KOPT-K1 (cell line): Measurements from ENCODE around the gene ZC3H6.

ENCODE experiments used
- H3K27ac ChIP-seq: fragments of 200-600 bp; sonication (generic); 2 replicates; pipeline ENCODE4 v1.5.1; 2016; ENCODE audit warnings: antibody characterized with exemption, mild to moderate bottlenecking, low read depth, low read length; ENCODE audit not compliant: poor library complexity, severe bottlenecking
- H3K36me3 ChIP-seq: fragments of 200-600 bp; sonication (generic); 2 replicates; pipeline ENCODE4 v1.5.1; 2017; ENCODE audit warnings: antibody characterized with exemption, mild to moderate bottlenecking, low read length, moderate library complexity; ENCODE audit not compliant: insufficient read depth
- H3K9me3 ChIP-seq: fragments of 200-600 bp; sonication (generic); 2 replicates; pipeline ENCODE4 v1.5.1; 2017; ENCODE audit warnings: antibody characterized with exemption, low read length, mild to moderate bottlenecking; ENCODE audit not compliant: insufficient read depth, poor library complexity, severe bottlenecking

ZC3H6 gene

DNA sequence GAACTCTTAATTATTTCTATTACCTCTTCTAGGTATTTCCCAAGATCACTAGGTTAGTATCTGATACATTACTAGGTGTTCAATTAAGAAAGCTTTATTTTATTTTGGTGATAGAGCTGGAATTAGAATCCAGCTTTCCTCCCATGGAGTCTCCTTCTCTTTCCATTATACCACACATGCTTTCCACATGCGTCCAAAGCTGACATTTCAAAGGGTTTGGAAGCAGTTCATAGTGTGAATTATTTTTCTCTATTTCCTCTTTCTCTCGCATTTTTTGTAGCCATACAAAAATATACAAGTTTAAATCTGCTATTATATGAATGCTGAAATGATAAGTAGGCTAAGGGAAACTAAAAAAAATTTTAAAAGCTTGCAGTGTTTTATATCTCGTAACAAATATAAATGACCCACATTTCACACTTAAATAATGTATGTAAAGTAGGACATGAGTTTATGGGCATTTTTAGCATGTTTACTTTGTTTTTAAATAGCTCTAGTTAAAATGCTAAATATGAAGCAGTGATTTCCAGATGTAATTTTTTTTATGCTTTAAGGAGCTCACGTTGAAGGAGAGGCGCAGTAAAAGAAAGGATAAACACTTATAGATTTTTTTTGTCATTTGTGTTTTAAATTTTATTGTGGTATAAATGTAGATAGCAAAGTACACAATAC is 20.1 kb downstream of the ZC3H6 start:
- no peaks in the 10 kb centered on the region for H3K36me3 ChIP-seq
- H3K9me3 ChIP-seq = no peaks in the 10 kb centered on the region
- H3K27ac ChIP-seq = no peak overlapping the region

DNA sequence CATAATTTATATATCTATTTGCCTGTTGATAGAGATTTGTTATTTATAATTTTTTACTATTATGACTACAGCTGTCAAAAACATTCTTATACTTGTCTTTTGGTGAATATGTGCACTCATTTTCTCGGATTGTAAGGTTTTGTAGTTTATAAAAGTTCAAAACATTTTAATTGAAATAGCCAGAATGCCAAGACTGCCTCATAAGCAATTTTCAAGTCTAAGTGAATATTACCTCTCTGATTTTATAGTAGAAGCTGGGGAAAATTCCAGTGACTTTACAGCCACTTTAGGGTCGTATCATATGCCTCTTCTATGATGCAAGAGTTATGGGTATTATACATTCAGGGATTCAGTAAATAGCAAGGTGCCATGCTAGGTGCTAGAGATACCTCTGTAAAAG is 21.0 kb downstream of the ZC3H6 start:
- Histone ChIP-seq H3K9me3 (no peaks in the 10 kb centered on the region), H3K27ac (no peak overlapping the region), H3K36me3 (no peaks in the 10 kb centered on the region)

DNA sequence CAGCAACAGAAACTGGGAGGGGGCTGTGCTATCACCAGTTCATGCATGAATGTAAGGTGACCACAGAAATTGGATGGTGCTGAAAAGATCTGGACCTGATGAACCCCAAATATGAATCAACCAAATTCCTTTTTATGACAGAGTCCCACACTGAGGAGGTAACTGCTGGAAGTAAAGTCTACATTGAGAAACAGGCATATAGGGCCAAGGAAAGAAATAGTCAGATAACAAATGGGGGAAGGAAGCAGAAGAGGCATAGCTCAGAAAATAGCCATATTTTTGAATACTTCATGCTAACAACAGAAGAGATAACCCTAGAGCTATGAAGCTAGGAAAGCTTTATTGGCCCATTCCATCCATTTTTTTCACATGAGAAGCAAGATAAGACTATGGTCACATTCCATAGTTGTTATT is 25.8 kb downstream of the ZC3H6 start:
- H3K36me3 ChIP-seq = no peaks in the 10 kb centered on the region
- peaks cover 3% of the 10 kb centered on the region for H3K9me3 ChIP-seq
- H3K27ac ChIP-seq = no peak overlapping the region

DNA sequence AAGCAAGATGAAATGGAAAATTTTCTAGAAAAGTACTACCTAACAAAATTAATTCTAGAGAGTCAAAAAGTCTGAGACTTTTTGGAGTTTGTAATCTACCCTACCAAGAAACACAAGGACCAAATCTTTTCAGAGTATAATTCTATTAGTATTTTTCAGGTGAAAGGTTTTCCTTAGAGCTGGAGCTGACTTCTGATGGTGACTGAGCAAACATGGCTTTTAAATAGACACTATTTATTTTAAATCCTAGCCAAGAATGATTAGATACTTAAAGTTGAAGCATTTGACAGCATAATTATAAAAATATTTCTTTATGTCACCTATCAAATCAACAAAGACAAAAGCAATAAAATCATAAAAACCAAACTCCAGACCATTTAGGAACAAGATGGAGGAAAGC is 26.6 kb downstream of the ZC3H6 start:
- H3K9me3 ChIP-seq = peaks cover 3% of the 10 kb centered on the region
- H3K27ac ChIP-seq = no peak overlapping the region
- H3K36me3 ChIP-seq = no peaks in the 10 kb centered on the region

DNA sequence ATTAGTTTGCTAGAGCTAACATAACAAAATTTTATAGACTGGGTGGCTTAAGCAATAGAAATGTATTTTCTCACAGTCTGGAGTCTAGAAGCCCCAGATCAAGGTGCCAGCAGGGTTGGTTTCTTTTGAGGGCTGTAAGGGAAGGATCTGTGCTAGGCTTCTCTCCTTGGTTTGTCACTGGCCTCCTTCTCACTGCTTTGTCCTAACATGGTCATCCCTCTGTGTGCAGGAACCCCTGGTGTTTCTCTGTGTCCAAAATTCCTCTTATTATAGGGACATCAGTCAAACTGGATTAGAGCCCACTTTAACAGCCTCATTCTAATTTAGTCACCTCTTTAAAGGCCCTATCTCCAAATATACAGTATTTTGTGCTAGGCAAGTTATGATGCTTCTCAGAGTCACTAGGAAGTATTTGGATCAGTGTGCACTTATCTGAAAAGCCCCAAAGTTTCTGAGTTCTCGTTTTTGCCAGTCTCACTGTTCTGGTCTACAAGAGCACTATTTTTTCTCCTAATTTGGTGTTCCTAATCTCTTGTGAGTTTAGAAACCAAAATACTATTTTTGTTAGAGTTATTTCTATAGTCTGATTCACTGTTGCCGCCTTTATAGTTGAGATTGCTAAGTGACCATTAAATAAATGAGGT is 29.0 kb downstream of the ZC3H6 start:
- Histone ChIP-seq H3K9me3 (peaks cover 3% of the 10 kb centered on the region), H3K27ac (no peak overlapping the region)

DNA sequence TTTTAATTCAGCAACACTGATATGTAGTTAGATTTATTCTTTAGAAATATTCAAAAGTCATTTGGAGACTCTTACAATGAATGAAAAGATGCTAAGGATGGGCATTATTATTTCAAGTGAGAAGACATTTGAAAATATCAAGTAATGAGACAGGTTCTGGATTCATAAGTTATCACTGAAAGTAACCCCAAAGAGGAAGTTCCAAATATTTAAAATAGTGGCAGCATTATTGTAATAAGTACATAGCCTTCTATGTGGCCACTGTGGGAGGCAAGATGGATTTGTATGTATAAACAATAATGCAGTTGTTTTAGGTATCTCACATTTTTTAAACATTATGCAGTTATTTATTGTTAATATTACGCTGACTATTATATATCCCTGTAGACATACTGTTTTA is 29.7 kb downstream of the ZC3H6 start:
- H3K36me3 ChIP-seq = no peaks in the 10 kb centered on the region
- no peak overlapping the region for H3K27ac ChIP-seq
- peaks cover 3% of the 10 kb centered on the region for H3K9me3 ChIP-seq

More for the DNA sequence above, 29.0 kb downstream of the ZC3H6 start:
- no peaks in the 10 kb centered on the region for H3K36me3 ChIP-seq

DNA sequence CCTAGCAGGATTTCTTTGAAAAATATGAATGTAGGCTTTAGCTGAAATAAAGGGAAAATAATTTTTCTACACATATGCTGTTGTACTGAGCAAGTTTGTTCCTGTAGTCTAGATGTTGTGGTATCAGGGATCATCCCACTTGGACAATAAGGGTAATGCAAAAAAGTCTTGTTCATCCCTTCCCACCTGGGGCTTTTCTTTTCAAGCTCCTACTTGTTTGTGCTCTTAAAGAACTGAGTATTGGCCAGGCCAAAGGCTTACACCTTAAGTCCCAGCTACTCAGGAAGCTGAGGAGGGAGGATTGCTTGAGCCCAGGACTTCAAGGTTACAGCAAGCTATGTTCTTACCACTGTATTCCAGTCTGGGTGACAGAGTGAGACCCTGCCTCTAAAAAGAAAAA is 35.5 kb downstream of the ZC3H6 start:
- Histone ChIP-seq H3K36me3 (no peaks in the 10 kb centered on the region), H3K9me3 (no peaks in the 10 kb centered on the region), H3K27ac (no peak overlapping the region)

DNA sequence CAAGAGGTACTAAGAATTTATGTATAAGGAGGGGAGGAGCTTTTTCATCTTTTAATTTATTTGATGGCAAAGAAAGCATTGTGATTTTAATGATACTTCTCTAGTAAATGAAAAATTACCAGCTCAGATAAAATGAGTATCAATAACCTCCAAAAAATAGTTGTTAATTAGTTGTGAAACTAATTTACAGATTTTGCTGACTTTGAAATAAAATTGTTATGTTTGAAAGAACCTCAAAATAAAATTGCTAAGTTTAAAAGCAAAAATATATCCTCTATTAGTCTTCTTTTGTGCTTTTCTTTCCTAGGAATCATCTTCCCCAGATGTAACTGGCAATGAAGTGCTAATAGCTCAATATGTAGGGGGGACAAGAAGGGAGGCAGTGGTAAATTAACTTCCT is 36.5 kb downstream of the ZC3H6 start:
- no peaks in the 10 kb centered on the region for H3K36me3 ChIP-seq
- no peak overlapping the region for H3K27ac ChIP-seq
- no peaks in the 10 kb centered on the region for H3K9me3 ChIP-seq

DNA sequence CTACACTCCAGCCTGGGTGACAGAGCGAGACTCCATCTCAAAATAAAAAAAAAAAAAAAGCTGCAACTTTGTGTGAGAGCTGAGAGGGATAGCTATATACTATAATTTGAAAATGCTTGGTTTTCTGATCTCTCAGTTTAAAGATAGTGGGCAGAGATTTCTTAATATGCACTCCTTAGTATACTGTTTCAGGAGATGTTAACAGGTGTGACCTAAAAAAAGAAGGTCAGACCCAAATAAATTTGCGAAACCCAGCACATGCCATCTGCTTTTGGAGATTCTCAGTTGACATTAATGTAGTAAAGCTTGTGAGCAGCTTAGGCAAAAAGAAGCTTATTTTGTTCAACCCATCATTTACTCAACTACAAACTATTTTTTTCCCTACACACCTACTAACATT is 37.4 kb downstream of the ZC3H6 start:
- Histone ChIP-seq H3K9me3 (no peaks in the 10 kb centered on the region), H3K36me3 (no peaks in the 10 kb centered on the region), H3K27ac (no peak overlapping the region)

DNA sequence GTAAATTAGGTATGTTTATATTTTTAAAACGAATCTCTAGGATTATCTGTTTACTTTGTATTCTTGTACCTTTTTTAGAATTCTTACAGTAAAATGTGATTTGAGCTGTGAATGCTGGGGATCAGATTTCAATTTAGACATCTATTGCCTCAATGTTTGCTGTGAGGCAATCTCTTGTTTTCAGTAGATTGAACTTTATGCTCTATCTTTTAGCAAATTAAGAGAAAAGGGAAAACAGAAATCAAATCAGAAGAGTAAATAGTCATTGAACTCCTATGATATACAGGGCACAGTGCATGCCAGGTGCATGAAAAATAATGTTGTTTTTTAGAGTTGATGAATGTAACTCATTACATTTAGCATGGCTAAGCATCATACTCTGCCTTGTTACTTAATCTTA is 39.5 kb downstream of the ZC3H6 start:
- no peaks in the 10 kb centered on the region for H3K9me3 ChIP-seq
- no peak overlapping the region for H3K27ac ChIP-seq
- no peaks in the 10 kb centered on the region for H3K36me3 ChIP-seq

DNA sequence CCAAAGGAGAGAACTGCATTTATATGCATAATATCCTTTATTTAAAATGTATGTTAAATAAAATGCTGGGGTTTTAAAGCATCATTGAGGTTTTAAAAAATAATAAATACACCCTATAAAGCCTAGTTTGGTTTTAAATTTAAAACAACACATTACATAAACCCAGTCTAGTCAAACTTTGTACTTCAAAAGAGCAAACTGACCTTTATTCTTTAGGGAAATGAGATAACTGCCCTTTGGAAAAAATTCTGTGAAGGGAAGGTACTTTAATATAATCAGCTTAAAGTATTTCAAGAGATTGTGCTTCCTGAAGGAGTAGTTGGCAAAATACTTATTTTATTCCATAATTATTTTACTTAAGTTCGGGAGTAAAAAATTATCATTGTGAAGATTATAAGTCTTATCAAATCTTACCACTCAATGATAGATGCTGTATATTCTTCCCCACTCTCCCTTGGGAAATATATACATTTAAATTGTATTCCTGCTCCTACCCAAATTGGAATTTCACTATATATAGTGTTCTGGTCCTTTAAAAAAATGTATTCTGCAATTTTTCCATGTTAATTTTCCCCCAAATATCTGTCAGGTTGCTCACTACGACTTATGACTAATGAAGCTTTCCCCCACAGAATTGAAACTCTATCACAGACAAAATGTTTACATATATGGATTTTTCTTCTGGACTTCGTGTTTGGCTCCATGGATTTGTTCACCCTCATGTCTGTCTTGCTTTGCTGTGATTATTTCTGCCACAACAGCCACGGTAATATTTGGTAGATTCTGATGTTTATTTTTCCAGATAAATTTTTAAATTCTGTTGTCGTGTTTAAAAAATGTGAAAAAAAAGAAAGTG is 42.1 kb downstream of the ZC3H6 start:
- no peaks in the 10 kb centered on the region for H3K9me3 ChIP-seq

DNA sequence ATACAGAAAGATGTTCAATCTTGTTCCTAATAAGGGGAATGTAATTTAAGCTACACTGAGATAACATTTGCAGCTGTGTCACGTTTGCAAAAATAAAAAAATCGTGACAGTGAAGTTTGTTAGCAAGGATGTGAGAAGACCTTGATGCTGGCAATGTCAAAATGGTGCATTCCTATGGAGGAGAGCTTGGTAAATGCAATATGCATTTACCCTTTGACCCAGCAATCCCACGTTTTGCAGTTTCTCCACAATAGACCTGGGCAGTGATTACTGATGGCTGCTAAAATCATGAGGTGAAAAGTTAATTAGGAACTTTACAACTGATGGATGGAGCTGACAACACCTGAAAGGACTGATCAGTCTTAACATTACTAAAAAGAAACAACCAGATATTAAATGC is 43.1 kb downstream of the ZC3H6 start:
- H3K9me3 ChIP-seq = no peaks in the 10 kb centered on the region
- H3K36me3 ChIP-seq = no peaks in the 10 kb centered on the region
- H3K27ac ChIP-seq = no peak overlapping the region

More for the DNA sequence above, 42.1 kb downstream of the ZC3H6 start:
- H3K36me3 ChIP-seq = no peaks in the 10 kb centered on the region
- H3K27ac ChIP-seq = no peak overlapping the region

DNA sequence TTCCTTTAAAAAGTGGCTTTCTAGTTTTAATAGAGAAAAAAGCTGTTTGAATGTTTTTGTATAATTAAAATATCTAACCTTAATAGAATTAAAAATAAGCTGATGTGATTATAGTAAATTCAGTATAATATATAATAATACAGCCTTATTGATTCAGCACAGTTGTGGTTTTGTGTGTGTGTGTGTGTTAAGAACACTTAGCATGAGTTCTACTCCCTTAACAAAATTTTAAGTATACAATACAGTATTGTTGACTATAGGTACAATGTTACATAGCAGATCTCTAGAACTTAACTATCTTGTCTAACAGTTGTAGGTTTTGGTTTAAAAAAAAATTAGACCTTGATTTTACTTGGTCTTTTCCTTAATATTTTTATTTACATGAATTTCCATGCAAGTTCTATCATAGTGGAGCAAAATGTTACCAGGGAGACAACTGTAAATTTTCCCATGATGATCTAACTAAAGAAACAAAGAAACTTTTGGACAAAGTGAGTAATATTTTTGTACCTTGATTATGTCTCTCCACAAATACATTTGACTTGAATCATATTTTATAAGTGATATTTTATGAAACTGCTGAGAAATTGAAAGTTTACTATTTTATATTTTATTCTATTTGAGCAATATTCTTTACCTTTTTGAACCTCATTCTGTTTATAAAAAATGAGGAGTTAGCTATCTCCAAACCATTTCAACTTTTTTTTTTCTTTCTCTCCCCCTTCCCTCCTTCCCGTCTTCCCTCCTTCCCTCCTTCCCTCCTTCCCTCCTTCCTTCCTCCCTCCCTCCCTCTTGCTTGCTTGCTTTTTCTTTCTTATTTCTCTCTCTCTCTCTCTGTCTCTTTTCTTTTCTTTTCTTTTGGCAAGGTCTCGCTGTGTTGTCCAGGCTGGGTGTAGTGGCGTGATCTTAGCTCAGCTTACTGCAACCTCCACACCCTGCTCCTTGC is 46.3 kb downstream of the ZC3H6 start:
- Histone ChIP-seq H3K27ac (no peak overlapping the region), H3K9me3 (no peaks in the 10 kb centered on the region), H3K36me3 (0 out of 2 replicates have a peak, but pooled peaks cover under 1% of the 10 kb centered on the region)

DNA sequence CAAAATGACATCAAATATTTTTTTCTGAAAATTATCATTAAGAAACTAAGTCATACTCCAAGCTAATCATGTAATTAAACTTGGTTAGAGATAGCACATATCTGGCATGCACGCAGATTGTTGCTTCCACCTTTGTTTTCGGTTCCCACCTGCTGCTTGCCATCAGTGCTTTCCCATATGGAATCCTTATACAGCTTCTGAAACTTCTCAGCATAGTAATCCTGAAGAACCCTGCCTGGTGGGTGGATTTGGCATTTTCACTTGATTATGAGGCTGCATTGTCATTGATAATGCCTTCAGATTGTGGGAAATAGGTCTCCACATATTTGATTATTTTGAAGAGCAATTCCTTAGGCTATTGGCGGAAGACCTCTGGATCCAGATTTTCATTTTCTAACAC is 47.5 kb downstream of the ZC3H6 start:
- peaks cover 7% of the 10 kb centered on the region for H3K9me3 ChIP-seq
- no peak overlapping the region for H3K27ac ChIP-seq
- H3K36me3 ChIP-seq = 0 out of 2 replicates have a peak, but pooled peaks cover 5% of the 10 kb centered on the region
